Esophagus squamous epithelium (tissue), 4 donors: ENCODE results near the gene GAL.

Experiments used
- CTCF ChIP-seq, 6 experiments: fragments of 450-650 bp in 4 of 6; fragments of 200-600 bp in 2 of 6; sonication (generic) in 2 of 6; IDR thresholded peaks; one replicate each; pipeline ENCODE4 v1.5.1; 2016 to 2019; ENCODE audit warnings: antibody characterized with exemption in 6 of 6, mild to moderate bottlenecking in 4 of 6, moderate library complexity in 4 of 6
- POLR2A ChIP-seq, 4 donors: fragments of 450-650 bp; IDR thresholded peaks; one replicate each; pipeline ENCODE4 v1.6.1; 2017; ENCODE audit warnings: antibody characterized with exemption in 4 of 4, mild to moderate bottlenecking in 4 of 4, moderate library complexity in 3 of 4

GRCh38 chr11:68686486-68686885 lies 2.1 kb downstream of the GAL start:
- TF ChIP-seq CTCF (IDR thresholded peaks at IDR 0.05), result no peak
- no peak for TF ChIP-seq POLR2A (IDR thresholded peaks at IDR 0.05)
